ENCODE measurements around the gene ATF7.

- no peak for TF ChIP-seq ZNF217 (CRISPR knock-in tag; IDR thresholded peaks at IDR 0.05)
- TF ChIP-seq CTCF (IDR thresholded peaks at IDR 0.05 in 2 of 3, conservative IDR thresholded peaks at IDR 0.05 in 1 of 3; ENCODE audit: insufficient read depth in 2 of 3, low read depth in 1 of 3, low read length in 3 of 3) = no peak
- no peak for TF ChIP-seq NR2C1 (IDR thresholded peaks at IDR 0.05)
- no peak for TF ChIP-seq NR2C1 (tag; IDR thresholded peaks at IDR 0.05)
- no peak for TF ChIP-seq DMBX1 (CRISPR knock-in tag; IDR thresholded peaks at IDR 0.05; ENCODE audit: borderline replicate concordance)
- no peak for TF ChIP-seq USF1 (CRISPR knock-in tag; IDR thresholded peaks at IDR 0.05)
- no peak for TF ChIP-seq POLR2AphosphoS2 (IDR thresholded peaks at IDR 0.05; ENCODE audit: low read length)
- TF ChIP-seq EZH2 (IDR thresholded peaks at IDR 0.05; ENCODE audit: borderline replicate concordance, low read depth, low read length) = no peak
- TF ChIP-seq PREB (CRISPR knock-in tag; IDR thresholded peaks at IDR 0.05) = no peak
- no peak for TF ChIP-seq ATF2 (CRISPR knock-in tag; IDR thresholded peaks at IDR 0.05)
- no peak for TF ChIP-seq BDP1 (IDR thresholded peaks at IDR 0.05; ENCODE audit: insufficient read depth, insufficient read length)
These were observed 12.4 kb downstream of the ATF7 start for GRCh38 chr12:53613821-53614220.

All from K562 (cell line).